GM19324 (cell line): ENCODE measurements around the gene PRR18.
"Not testable (repeated sequence)": the region's sequence is repeated elsewhere in the genome, so short reads cannot be mapped to it uniquely, and the experiment has no call there.

ENCODE experiments used
- ATAC-seq: cut with Tn5 transposase; IDR thresholded peaks from one replicate; pipeline ENCODE4 v1.9.1; 2021; ENCODE audit warnings: mild to moderate bottlenecking, moderate library complexity; ENCODE audit not compliant: unreplicated experiment, low FRiP score

PRR18 gene, protein sequence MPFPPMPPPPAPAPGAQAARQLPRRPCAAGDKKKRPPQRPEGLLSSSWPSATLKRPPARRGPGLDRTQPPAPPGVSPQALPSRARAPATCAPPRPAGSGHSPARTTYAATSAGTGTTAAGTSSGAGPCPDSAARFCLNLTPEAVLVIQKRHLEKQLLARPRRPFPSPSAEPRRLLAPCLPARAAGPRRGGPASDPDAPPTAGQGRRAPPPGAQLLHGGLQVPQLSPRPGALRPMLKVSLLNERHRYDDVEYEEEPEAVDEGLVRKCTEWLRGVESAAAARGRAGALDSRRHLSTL

DNA sequence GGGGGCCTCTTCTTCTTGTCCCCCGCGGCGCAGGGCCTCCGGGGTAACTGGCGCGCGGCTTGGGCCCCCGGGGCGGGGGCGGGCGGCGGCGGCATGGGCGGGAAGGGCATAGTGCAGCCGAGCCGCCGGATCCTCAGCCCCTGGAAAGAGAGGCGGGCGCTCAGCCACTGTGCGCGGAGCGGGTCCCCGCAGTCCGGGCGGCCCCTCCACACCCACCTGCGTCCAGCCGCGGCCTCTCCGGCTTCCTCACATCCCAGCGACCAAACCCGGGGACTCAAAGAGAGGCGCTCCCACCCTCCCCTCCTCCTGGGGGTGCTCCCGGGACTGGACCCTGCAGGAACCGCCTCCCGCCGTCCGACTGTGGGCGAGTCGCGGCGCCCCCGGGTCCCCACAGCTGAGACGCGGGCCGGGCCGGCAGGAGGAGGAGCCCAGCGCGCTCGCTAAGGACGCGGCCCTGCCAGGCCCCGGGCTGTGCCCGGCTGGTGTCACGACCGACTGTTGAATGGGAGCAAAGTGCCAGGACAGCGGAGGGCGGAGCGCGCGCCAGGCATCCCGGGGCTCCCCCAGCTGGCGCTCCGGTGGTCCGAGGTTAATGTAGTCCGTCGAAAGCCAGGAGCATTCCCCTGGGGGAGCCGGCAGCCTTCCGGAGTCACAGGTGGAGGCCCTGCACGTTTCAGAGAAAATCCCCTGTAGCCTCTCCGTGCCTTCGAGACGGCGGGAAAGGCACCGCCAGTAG is at the start of gene PRR18:
Gene PRR18 (minus strand): TSS at position 360 of the 736 bp plus-strand sequence. CDS start 250 bp downstream, at position 110.
- peak; percentile 57 for ATAC-seq

DNA sequence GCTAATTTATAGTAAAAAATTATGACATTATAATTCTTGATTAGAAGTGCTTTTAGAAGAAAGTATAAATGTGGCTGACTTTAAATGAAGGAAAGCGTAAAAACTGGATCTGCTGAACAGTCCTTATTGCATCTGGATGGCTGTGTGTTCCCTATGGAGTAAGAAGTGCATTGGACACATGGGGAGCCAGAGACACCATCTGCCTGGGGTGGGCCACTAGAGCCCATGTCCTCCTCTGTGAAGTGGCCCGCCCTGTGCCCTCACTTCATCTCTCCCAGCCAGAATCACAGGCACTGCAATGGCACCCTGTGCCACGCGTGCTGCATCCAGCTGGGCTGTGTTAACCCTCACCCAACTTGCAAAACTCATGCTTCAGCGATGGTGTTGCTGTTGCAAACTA is 47.4 kb upstream of the PRR18 start:
- no peak for ATAC-seq

DNA sequence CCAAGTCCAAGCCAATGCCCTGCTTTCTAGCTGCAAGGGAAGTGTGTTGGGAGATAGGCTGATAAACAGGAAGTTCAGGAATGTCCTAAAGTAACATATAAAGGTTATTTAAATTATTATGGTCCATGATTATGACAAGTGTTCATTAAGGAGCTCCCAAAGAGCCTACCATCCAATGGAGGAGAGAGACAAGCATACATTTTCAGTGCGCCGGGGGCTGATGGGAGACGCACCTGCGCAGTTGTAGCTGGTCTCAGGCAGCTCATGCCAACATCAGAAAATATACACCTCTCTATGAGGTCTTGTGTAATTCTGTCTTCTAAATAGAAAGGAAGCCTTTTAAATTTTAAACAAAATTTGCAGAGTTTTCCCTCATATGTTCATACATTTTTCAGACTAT is 46.8 kb upstream of the PRR18 start:
- no peak for ATAC-seq

DNA sequence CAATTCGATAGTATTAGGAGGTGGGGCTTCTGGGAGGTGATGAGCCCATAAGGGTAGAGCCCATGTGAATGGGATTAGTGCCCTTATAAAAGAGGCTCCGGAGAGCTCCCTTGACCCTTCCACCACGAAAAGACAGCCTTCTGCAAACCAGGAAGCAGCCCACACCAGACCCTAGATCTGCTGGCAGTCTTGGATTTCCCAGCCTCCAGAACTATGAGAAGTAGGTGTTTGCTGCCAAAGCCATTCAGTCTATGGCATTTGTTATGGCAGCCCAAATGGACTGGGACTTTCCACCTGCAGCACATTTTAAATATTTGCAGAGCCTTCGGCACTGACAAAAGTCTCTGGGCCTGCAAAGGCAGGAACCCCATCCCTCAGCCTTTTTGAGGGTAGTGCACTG is 46.0 kb upstream of the PRR18 start:
- no peak for ATAC-seq

DNA sequence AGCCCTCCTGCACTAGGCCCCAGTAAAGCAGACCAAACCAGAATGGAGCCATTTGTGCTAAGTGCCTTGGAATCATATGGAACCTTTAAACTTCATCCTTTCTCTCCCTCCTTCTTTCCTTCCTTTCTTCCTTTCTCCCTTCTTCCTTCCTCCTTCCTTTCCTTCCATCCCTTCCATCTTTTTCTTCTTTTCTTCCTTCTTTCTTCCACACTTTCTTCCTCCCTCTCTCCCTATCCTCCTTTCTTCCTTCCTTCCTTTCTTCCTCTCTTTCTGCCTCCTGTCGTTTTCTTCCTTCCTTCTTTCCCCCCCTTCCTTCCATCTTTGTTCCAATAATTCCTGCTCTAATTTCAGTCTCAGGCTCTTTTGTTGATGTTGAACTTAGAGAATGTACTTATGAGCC is 45.3 kb upstream of the PRR18 start:
- no peak for ATAC-seq

DNA sequence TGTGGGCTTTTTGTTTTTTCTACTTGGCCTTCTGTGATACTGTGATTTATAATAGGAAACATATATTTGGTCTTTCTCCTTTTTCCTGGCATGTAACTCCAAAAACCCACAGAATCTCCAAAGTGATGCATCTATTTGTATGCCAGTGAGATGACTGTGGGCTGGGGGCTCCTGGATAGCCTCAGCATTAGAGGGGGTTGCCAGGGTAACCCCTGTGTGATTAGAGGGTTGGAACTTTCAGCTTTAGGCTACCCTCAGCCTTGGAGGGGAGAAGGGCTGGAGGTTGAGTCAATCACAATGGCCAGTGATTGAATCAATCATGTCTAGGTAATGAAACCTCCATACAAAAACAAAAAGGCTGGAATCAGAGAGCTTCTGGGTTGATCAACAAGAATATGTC is 44.7 kb upstream of the PRR18 start:
- ATAC-seq = no peak

DNA sequence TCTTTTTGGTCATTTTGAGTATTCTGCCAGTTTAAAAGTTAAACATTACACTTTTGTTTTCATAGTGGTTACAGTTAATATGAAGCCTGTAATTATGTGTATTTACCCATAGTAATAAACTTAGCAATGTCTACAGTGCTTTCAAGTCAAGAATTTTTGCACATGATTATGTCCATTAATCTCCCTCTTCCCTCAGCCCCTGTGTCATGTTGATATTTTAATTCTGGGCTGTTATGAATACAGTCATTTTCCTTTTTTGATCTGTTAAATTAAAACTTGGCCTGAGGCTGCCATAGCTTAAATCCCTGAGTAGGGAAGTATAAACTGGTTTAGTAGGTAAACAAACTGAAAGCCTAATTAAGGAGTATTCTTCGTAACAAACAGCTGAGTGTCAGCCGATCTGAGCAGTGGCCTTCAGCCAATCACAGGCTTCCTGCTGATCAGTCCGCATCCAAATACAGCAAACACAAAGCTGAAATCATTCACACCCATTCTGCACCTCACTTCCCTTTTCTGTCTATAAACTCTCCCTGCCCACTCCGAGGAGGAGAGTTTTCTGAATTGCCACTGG is 43.6 kb upstream of the PRR18 start:
- ATAC-seq = peak; percentile 94

DNA sequence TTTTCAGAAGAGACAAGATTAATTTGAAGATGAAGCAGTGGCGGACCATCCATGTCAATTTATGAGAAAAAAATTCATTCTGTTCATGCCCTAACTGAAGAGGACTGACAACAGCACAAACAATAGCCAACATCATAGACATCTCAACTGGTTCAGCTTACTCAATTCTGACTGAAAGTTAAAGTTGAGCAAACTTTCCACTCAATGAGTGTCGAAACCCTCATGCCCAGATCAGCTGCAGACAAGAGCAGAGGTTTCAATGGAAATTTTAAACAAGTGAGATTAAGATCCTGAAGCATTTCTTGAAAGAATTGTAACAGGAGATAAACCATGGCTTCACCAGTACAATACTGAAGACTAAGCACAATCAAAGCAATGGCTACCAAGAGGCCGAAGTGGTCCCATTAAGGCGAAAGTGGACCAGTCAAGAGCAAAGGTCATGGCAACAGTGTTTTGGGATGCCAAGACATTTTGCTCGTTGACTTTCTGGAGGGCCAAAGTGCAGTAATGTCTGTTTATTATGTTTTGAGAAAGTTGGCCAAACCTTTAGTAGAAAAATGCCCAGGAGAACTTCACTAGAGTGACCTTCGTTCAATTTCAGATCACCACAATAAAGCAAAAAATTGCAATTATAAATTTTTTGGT is 40.2 kb upstream of the PRR18 start:
- ATAC-seq = no peak

DNA sequence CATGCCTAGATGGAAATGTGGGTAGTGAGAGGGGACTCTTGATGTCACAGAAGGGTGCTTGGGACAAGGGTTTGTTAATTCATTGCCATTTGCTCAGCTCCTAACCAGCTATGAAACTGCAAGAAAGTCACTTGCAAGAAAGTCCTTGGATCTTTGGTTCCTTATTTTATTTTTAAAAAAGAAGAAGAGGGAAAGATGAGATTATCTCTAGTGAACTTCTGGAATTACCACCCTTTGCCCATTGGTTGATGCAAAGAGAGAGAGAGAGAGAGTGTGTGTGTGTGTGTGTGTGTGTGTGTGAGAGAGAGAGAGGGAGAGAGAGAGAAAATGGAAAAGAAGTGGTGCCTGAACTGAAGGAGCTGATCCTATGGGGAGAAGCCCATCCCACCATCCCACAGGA is 38.8 kb upstream of the PRR18 start:
- ATAC-seq = no peak

DNA sequence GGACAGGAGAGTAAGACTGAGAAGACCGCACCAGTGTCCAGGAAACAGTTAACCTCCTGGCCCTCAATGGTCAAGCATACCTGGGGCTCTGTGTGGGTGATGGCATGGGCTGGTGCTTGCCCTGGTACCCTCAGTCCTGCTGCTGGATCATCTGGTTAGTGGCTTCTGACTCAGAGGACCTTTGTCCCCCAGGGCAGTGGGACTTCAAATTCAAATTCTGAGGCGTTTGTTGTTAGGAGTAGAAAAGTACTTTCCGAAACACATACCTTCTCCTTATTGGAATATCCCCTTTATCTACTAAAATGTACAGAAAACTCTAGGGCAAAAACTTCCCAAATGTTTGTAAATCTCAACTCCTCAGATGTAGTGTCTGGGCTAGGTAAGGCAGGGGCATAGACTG is 38.3 kb upstream of the PRR18 start:
- ATAC-seq = no peak

DNA sequence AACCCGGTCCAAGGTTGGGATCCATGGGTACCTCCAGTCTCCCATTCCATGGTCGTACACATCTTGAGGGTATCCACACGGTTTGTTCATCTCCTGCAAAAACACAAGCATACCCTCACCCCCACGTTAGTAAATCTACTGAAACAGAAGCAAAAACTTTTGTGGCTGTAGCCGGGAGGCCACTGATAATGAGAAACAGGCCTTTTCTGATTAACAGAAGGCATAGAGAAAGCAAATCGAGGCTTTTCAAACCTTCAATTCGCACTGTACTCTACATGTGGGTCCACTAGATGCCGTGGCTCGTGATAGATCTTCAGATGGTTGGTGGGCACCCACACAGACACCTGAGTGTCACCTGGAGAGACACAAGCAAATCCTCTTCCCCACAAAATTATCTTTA is 37.5 kb upstream of the PRR18 start:
- not testable (repeated sequence) for ATAC-seq

DNA sequence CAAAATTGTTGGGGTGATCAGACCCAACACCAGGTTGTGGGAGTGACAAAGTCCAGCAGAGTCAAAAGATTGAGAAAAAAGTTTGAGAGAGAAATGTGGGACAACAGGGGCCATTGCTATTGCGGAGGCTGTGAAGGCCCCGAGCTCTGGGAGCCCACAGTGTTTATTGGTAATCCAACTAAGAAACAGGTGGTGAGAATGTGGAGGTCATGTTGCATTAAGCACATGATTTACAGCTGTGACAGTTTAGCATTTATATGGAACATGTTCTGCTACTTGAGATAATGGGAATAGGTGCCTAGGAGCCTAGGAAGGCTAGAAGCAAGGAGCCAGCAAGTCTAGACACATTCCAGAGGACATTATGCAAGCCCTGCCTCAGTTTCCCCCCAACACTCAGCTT is 36.7 kb upstream of the PRR18 start:
- ATAC-seq = not testable (repeated sequence)

DNA sequence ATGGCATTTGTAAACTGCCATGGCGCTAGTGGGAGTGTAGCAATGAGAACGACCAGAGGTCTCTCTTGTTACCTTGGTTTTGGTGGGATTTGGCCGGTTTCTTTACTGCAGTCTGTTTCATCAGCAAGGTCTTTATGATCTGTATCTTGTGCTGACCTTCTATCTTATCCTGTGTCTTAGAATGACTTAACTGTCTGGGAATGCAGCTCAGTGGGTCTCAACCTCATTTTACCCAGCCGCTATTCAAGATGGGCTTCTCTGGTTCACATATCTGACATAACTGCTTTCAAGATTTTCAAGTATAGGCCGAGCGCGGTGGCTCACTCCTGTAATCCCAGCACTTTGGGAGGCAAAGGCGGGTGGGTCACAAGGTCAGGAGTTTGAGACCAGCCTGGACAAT is 36.0 kb upstream of the PRR18 start:
- ATAC-seq = no peak

DNA sequence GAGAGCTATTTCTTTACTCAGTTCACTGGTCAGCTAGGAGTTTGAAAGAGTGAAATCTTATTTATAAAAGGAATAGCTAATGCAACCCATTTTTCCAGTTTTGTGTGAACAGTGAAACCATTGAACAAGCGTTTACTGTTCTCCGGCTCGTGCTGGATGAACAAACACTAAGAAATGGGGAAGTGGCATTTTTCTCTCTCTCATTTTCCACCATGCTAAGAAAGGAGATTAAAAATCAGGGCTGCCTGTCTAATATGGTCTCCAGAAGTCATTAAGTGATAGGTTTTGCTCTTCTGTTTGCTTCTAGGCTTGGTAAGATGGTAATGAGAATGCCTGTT is 34.9 kb upstream of the PRR18 start:
- ATAC-seq = no peak

DNA sequence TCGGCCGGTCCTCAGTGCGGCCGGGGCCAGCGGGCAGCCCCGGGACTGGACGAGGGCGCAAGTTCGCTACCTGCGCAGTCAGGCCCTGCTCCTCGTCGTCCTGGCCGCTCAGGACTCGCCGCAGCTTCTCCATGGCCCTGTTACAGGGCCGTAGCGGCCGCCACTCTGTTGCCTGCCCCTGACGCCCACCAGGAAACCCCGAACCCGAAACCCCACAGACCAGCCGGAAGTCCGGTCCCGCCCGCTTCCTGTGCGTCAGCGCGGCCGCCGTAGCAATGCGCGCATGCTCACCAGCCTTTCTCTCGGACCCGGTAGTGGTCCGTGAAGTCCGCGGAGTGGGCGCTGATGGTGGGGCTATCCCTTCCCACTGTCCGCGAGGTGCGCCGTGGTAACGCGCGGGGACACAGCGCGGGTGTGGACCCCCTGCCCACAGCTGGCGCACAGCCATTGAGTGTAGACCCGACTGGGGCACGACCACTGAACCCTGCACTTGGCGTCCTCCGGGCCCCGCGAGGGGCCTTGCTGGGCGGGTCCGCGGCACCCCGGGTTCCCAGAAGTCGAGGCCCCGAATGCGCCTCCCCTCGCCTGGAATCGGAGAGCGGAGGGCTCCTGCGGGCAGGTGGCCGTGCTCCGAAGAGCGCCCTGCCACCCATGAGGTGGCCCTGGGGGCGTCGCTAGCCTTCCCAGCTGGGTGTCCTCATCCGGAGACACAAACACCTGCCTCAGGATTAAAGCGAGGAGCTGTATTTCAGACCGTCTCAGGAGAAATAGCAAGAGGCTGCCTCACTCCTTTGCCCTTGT is 34.4 kb upstream of the PRR18 start, which contains the start of gene SFT2D1:
Gene SFT2D1 (minus strand): TSS at position 197 of the 801 bp plus-strand sequence. CDS start 64 bp downstream, at position 133.
- peak; percentile 98 for ATAC-seq

DNA sequence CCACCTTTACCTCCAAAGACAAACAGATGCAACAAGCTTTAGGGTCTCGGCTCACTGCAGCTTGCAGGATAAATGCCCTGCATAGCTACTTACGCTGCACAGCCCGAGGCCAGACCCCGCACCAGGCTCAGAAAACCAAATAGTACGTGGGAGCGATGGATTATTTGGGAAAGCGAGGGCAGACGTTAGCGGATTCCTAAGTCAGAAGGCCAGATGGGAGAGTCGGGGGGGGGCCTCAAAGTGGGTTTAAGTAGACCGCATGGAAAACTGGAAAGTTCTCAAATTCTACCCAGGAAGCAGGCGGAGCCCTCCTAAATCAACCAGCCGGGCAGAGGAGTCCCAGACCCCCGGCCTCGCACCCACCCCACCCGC is 33.8 kb upstream of the PRR18 start:
- no peak for ATAC-seq

DNA sequence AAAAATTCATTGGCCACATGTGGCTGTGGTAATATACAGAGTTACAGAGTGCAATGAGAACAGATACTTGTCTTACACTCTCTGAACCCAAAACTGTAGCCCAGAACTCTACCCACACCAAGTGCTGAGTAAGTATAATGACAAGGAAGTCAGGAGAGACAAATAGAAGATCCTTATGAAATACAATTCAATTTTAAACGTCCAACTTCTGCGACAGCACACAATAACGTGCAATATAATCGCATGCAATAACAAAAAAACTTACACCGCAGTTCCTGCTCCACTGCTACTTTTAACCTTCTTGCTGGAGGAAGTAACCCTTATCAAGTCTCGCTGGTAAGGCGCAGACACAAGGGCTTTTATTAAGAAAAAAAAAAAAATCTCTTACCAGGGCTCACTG is 33.3 kb upstream of the PRR18 start:
- ATAC-seq = no peak

DNA sequence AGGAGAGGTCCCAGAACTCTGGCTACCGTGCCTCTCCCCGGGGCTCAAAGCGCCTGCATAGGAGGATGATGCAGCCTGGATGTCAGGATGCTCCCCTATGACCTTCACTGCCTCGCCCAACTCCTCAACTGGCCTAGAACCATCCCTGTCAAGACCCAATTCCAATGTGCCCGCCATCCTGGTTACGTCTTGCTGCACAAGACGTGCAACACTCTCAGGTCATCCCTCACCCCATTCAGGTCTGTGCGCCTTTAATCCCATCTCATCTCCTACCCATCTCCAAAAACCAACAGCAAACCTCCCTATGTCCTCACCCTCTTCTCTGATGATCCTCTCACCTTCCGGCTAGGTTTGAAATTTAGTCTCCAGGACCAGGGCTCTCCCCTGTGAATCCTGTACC is 30.7 kb upstream of the PRR18 start:
- no peak for ATAC-seq

DNA sequence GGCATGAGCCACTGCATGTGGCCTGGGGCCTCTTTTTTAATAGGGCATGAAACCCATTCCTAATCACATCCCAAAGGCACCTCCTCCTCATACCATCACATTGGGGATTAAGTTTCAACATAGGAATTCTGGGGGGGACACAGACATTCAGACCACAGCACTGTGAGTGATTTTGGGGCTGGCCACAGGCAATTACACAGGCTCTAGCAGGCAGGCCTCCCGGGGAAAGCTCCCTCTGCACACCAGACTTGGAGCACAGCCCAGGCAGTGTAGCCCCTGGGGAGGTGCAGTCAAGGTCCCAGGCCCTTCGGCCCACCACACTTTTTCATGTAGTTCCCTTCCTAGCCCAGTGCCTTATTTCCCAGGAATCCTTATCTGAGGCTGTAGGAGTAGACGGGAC is 28.7 kb upstream of the PRR18 start:
- no peak for ATAC-seq
